Activated CD4-positive, alpha-beta memory T cell treated with anti-CD3 and anti-CD28 coated beads for 36 hours (primary cell): ENCODE results near the gene ANK2. TPM values are rescaled to one million over a fixed set of nuclear protein-coding genes. Genes with fewer than 3 reads are reported as not detected.

Experiments used
- CTCF ChIA-PET: fragments of 350-600 bp; sonication (Branson Sonifier 250); formaldehyde crosslinking; loops from one replicate; lab custom pipeline; 2021; ENCODE audit warnings: antibody characterized with exemption, inconsistent platforms; lab: Charles Lee
- POLR2A ChIA-PET: fragments of 350-600 bp; sonication (Branson Sonifier 250); formaldehyde crosslinking; loops from one replicate; lab custom pipeline; 2021; ENCODE audit warnings: antibody characterized with exemption; lab: Charles Lee
- DNase-seq: peaks from one replicate; pipeline ENCODE4 v3.0.0-alpha.2; 2020
- H3K27ac Mint-ChIP-seq: one replicate; pipeline ENCODE4 v1.8.0; 2021; ENCODE audit warnings: mixed read lengths
- H3K27me3 Mint-ChIP-seq: one replicate; pipeline ENCODE4 v1.8.0; 2021; ENCODE audit warnings: mixed read lengths
- H3K36me3 Mint-ChIP-seq: one replicate; pipeline ENCODE4 v1.8.0; 2021; ENCODE audit warnings: mixed read lengths
- H3K4me1 Mint-ChIP-seq: one replicate; pipeline ENCODE4 v1.8.0; 2021; ENCODE audit warnings: low read depth, mixed read lengths
- H3K4me3 Mint-ChIP-seq: one replicate; pipeline ENCODE4 v1.8.0; 2021; ENCODE audit warnings: mild to moderate bottlenecking, mixed read lengths
- H3K9me3 Mint-ChIP-seq: one replicate; pipeline ENCODE4 v1.8.0; 2021; ENCODE audit warnings: mixed read lengths
- intact Hi-C: fragments of 100-400 bp; cut with micrococcal nuclease; formaldehyde crosslinking; loops from one replicate; pipeline ENCODE4 v1.15.1; 2023
- total RNA-seq, 2 experiments: library from RNA; stranded (reverse); gene quantifications; one replicate each; pipeline ENCODE4 v1.2.3, GENCODE V29; 2021

ANK2 gene
- total RNA-seq, 2 experiments from 2014 or later = 0.82 to 1.2 TPM

DNA sequence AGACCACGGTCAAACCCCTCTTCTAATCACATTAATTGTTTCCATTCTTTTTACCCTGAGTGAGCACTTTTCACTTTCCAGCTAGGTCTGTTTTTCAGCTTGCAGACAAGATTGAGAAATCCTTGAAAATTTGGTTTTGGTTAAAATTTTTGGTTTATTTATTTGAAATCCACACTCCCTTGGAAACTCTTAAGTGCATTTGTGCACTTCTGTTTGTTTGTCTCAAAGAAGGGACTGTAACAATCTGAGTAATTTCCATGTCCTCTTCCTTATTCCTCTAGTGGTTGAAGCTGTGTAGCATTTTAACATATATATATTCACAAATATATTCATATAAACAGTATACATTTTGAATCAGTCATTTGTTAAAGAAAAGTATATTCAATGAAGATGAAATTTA lies 333.3 kb downstream of the ANK2 start:
- Mint-ChIP-seq H3K4me3 (no peak overlapping the region), H3K36me3 (no peaks in the 10 kb centered on the region), H3K27me3 (peaks cover 8% of the 10 kb centered on the region), H3K9me3 (no peaks in the 10 kb centered on the region), H3K27ac (no peak overlapping the region), H3K4me1 (peaks cover 15% of the 10 kb centered on the region)
- no peak for DNase-seq
- POLR2A ChIA-PET = no interaction called here
- intact Hi-C loops = loop anchor here (10.0 kb wide), 2 partner anchors 108 to 302 kb away; no protein-coding TSS in a partner anchor
- CTCF ChIA-PET = interaction anchor here (1.4 kb wide), 1 partner anchor 13 kb away, joined by 3 read pairs; no protein-coding TSS in a partner anchor

DNA sequence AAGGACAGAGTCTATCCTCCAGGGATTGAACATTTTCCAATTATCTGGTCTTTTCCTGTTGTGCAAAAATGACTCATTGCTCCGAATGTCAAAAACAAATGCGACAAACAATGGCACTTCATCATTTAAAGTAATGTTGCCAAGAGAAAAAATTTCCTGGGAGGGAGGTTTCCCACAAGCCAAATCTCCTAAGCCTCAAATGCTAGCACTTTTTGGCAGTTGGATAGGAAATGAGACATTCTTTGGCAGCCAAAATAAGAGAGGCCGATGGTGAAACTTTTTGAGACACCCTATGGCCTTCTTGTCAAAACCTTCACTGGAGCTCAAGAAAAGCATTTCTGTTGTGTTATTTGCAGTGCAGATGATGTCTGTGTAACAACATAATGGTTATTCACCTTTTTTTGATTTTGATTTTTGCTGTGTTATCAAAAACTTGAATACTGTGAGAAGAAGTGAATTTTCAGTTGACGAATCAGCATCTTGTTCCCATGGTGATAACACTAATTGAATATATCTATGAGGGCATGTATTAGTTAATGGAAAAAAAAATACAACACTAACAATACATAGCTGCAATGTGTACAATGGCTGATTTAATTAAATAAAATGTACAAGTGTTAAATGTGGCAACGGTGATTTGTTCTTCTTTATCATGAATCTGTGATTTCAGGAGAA lies 333.8 kb downstream of the ANK2 start:
- no peaks in the 10 kb centered on the region for H3K36me3 Mint-ChIP-seq
- POLR2A ChIA-PET = no interaction called here
- no peak overlapping the region for H3K4me3 Mint-ChIP-seq
- no peaks in the 10 kb centered on the region for H3K9me3 Mint-ChIP-seq
- CTCF ChIA-PET = interaction anchor here (1.4 kb wide), 1 partner anchor 12 kb away, joined by 3 read pairs; no protein-coding TSS in a partner anchor
- DNase-seq = no peak
- intact Hi-C loops = loop anchor here (10.0 kb wide), 2 partner anchors 108 to 302 kb away; no protein-coding TSS in a partner anchor
- peaks cover 15% of the 10 kb centered on the region for H3K4me1 Mint-ChIP-seq
- peaks cover 9% of the 10 kb centered on the region for H3K27me3 Mint-ChIP-seq
- H3K27ac Mint-ChIP-seq = no peak overlapping the region

DNA sequence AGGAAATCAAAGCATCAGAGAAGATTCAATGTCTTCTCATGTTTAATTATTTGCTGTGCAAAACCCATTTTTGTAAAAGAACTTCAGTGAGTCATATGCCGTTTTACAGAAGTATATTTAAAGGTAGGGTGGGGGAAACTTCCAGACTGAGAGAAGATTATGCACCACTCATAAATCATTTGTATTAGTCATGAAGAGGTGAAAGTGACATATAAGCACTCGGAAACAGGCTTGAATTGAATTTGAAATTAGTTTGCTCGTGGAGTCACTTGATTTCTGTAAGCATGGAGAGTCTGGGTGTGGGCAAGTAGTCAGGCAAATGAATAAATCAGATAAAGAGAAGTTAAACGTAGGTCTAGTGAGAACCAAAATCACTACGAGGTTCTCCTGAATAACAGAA lies 335.1 kb downstream of the ANK2 start:
- Mint-ChIP-seq H3K9me3 (no peaks in the 10 kb centered on the region), H3K27me3 (peaks cover 8% of the 10 kb centered on the region), H3K4me3 (no peak overlapping the region), H3K27ac (no peak overlapping the region), H3K36me3 (no peaks in the 10 kb centered on the region), H3K4me1 (peaks cover 15% of the 10 kb centered on the region)
- ChIA-PET CTCF (interaction anchor here (1.0 kb wide), 1 partner anchor 11 kb away, joined by 4 read pairs; no protein-coding TSS in a partner anchor), POLR2A (no interaction called here)
- no peak for DNase-seq
- intact Hi-C loops = loop anchor here (1.0 to 10.0 kb wide), 5 partner anchors 29 to 378 kb away; no protein-coding TSS in a partner anchor

DNA sequence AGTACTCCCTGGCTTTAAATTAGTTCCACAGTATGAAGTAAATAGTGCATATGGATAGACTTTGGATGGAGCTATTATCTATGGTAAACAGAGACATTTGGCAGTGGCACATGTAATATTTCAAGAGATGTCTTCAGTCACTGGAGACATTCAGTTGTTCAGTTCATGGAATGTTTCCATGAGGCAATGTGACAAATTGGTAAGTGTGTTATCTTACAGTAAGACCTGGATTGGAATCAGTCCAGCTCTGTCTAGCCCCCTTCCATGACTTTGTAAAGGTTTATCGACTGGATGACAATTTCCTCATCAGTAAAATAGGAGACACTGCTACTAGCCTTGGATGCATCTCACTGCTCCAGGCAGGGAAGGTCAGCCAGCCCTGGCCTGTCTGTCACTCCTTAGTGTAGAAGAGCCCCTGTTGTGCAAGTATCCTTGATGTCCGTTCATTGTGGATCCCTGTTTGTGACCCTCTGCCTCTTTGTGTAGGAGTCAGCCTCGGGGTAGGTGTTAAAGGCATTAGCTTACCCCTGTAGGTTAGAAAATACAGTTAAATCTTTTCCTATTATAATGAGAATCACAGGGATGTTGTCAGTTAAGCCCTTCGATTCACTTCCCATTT lies 335.9 kb downstream of the ANK2 start:
- Mint-ChIP-seq H3K27ac (no peak overlapping the region), H3K9me3 (no peaks in the 10 kb centered on the region), H3K4me3 (no peak overlapping the region), H3K4me1 (peaks cover 15% of the 10 kb centered on the region), H3K36me3 (no peaks in the 10 kb centered on the region), H3K27me3 (peaks cover 6% of the 10 kb centered on the region)
- intact Hi-C loops = loop anchor here (10.0 kb wide), 2 partner anchors 111 to 299 kb away; no protein-coding TSS in a partner anchor
- CTCF ChIA-PET = interaction anchor here (1.0 kb wide), 1 partner anchor 10 kb away, joined by 4 read pairs; no protein-coding TSS in a partner anchor
- POLR2A ChIA-PET = no interaction called here
- no peak for DNase-seq

DNA sequence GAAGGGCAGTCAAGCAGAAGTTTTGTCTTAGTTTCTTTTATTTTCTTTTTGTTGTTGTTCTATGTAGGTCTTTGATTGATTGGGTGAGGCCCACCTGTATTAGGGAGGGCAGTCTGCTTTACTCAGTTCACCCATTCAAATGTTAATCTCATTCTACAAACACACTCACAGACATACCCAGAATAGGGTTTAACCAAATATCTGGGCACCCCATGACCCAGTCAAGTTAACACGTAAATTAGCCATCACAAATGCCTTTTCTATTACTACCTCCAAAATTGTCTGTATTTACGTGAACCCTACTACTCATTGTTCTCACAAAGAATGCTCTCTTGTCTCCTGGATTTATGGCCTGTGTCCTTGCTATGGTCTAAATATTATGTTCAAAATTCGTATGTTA lies 339.7 kb downstream of the ANK2 start:
- no peaks in the 10 kb centered on the region for H3K36me3 Mint-ChIP-seq
- peaks cover 11% of the 10 kb centered on the region for H3K4me1 Mint-ChIP-seq
- intact Hi-C loops = loop anchor here (10.0 kb wide), 2 partner anchors 114 to 296 kb away; no protein-coding TSS in a partner anchor
- H3K27me3 Mint-ChIP-seq = peaks cover 3% of the 10 kb centered on the region
- no peaks in the 10 kb centered on the region for H3K9me3 Mint-ChIP-seq
- H3K27ac Mint-ChIP-seq = no peak overlapping the region
- ChIA-PET CTCF (no interaction called here), POLR2A (no interaction called here)
- DNase-seq = no peak
- H3K4me3 Mint-ChIP-seq = no peak overlapping the region

DNA sequence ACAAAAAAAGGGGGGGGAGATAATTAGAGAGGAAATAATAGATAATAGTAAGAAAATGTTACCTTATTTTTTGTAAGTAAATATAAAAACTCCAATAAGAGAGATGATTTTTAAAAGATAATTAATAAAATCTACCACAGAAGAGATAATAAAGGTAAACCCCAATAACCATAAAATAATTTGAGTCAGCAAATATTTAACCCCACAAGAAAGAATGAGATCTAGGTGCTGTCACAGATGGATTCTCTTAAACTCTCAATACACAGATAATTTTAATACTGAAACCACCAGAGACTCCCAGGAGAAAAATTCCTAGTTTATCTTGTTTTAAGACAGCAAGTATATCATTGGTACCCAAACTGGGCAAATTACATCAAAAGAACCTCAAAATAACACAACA lies 341.4 kb downstream of the ANK2 start:
- Mint-ChIP-seq H3K36me3 (no peaks in the 10 kb centered on the region), H3K9me3 (no peaks in the 10 kb centered on the region), H3K27ac (no peak overlapping the region), H3K27me3 (peaks cover 3% of the 10 kb centered on the region), H3K4me3 (no peak overlapping the region), H3K4me1 (peaks cover 6% of the 10 kb centered on the region)
- no peak for DNase-seq
- POLR2A ChIA-PET = no interaction called here
- intact Hi-C loops = loop anchor here (10.0 kb wide), 1 partner anchor 244 kb away; no protein-coding TSS in a partner anchor
- CTCF ChIA-PET = no interaction called here

DNA sequence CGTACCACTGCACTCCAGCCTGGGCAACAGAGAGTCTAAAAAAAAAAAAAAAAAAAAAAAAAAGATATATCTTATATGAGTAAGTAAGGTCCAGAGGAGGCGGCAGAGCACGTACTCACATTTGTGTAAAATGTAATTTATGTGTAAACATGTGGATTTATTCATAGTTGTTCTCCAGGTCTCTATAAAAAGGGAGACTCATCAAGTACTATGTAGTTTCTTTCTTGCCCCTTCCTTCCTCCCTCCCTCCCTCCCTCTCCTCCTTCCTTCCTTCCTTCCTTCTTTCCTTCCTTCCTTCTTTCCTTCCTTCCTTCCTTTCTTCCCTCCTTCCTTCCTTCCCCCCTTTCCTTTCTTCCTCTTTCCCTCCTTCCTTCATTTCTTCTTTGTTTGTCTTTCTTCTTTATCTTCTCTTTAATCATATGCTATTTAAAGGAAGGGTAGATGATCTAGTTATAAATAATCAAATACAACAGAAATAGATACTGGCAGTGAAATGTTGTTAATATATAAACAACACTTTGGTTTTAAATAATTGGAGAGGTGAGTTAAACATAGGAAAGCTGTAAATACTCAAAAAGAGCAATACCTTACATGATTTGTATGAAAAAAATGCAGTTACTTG lies 344.8 kb downstream of the ANK2 start:
- Mint-ChIP-seq H3K27me3 (peaks cover 2% of the 10 kb centered on the region), H3K36me3 (no peaks in the 10 kb centered on the region), H3K4me3 (no peak overlapping the region), H3K27ac (no peak overlapping the region), H3K4me1 (peaks cover 6% of the 10 kb centered on the region), H3K9me3 (no peaks in the 10 kb centered on the region)
- CTCF ChIA-PET = interaction anchor here (0.6 to 1.9 kb wide), 26 partner anchors 11 to 991 kb away, joined by 3 to 17 read pairs (median 3); no protein-coding TSS in a partner anchor
- intact Hi-C loops = loop anchor here (1.0 to 10.0 kb wide), 9 partner anchors 145 to 1299 kb away; no protein-coding TSS in a partner anchor
- POLR2A ChIA-PET = no interaction called here
- DNase-seq = no peak

DNA sequence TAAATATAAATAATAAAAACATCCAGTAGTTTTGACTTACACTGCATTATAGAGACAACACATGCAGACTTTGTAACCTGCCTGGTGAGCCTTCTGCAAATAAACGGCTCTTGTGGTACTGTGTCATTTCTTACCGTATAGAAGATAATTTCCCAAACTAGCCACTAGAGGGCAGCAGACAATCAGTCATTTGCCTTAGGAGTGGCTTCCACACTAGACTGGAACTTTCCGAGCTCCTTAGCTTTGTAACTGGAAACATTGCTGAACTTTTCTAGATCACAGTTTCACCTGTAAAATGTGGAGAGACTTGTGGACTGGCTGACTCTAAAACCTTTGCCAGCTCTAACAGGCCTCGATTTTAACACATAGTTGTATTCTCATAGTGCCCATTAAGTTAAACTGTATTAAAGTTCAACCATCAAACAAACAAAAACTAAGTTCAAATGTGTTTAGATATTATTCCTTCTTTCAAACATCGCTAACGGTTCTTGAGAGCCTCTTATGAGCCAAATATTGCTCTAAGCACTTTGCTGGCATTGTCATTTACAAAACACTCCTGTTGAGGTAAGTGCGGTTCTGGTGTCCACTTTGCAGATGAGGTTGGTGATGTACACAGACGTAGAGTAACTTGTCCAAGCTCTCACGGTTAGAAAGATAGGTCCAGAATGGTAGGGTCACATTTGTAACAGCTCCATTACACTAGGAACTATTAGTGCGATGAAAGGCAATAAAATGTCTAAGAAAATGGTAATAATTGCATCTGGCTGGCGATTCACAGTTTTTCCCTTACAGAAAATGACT lies 345.5 kb downstream of the ANK2 start:
- intact Hi-C loops = loop anchor here (1.0 to 10.0 kb wide), 9 partner anchors 144 to 1298 kb away; no protein-coding TSS in a partner anchor
- ChIA-PET CTCF (interaction anchor here (0.6 to 1.9 kb wide), 40 partner anchors 10 to 1242 kb away, joined by 3 to 17 read pairs (median 3); no protein-coding TSS in a partner anchor), POLR2A (no interaction called here)

DNA sequence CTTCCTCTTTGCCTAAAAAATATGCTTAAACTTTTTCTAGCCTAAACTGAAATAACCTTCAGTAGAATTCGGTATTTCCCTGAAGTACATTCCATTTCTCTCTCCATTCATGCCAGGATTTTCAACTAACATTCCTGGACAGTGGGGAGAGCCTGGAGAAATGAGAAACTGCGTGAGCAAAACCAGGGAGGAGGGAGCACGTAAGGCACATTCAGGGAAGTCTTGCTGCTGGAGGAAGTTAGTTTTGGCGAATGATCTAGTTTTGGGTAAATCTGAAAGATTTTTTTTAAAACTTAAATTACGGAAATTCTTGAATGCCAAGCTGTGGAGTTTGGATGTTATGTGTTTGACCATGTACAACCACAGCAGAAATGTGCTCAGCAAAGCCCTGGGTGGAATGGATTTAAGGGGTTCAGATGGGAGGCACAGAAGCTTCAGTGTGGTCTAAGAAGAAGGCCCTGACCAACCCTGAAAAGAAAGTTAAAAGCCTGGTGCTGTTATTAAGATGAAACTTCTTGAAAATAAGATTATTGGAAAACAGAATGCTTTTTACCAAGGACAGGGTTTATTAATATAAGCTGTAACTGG lies 347.8 kb downstream of the ANK2 start:
- Mint-ChIP-seq H3K36me3 (no peaks in the 10 kb centered on the region), H3K9me3 (no peaks in the 10 kb centered on the region), H3K4me3 (no peak overlapping the region), H3K27ac (no peak overlapping the region), H3K27me3 (peaks cover 2% of the 10 kb centered on the region), H3K4me1 (peaks cover 6% of the 10 kb centered on the region)
- CTCF ChIA-PET = no interaction called here
- no peak for DNase-seq
- intact Hi-C loops = loop anchor here (10.0 kb wide), 1 partner anchor 238 kb away; no protein-coding TSS in a partner anchor
- POLR2A ChIA-PET = no interaction called here

More for the DNA sequence above, 345.5 kb downstream of the ANK2 start:
- Mint-ChIP-seq H3K27me3 (peaks cover 2% of the 10 kb centered on the region), H3K4me1 (peaks cover 6% of the 10 kb centered on the region), H3K27ac (no peak overlapping the region), H3K4me3 (no peak overlapping the region), H3K9me3 (no peaks in the 10 kb centered on the region), H3K36me3 (no peaks in the 10 kb centered on the region)
- DNase-seq = peak; percentile 43

DNA sequence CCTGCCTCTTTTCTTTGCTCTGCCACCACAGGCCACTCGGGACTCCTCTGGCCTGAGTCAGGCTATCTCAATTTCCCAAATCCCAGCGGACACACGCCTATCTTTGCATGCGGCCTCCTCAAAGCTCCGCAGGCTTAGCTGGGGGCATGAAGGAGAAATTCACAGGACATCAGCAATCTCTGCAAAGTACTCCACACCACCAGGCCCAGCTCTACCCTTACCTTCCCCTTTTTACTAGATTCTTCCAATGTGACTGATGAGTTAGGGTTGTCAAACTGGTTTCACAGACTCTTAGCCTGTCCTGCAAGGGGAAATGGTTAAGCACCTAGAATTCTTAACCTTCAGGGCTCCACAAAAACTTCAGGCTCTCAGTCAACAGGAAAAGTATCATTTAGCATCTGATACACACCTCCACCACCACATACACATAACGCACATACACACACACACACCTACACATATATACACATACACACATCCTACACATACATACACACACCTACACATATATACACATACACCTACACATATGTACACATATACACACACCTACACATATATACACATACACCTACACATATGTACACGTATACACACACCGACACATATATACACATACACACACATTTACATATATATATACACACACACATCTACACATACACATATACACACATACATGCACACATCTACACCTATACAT lies 349.1 kb downstream of the ANK2 start:
- ChIA-PET CTCF (no interaction called here), POLR2A (no interaction called here)
- Mint-ChIP-seq H3K4me3 (no peak overlapping the region), H3K27ac (no peak overlapping the region), H3K4me1 (peaks cover 6% of the 10 kb centered on the region), H3K27me3 (no peaks in the 10 kb centered on the region), H3K9me3 (no peaks in the 10 kb centered on the region), H3K36me3 (no peaks in the 10 kb centered on the region)
- intact Hi-C loops = loop anchor here (10.0 kb wide), 1 partner anchor 236 kb away; no protein-coding TSS in a partner anchor
- DNase-seq = no peak
